ENCODE measurements around the gene CLPTM1L.
"Not testable (repeated sequence)": the region's sequence is repeated elsewhere in the genome, so short reads cannot be mapped to it uniquely, and the experiment has no call there.

GRCh38 chr5:1339139-1339817 is 5.6 kb downstream of the CLPTM1L start:
- not testable (repeated sequence) for TF ChIP-seq CTCF (IDR thresholded peaks at IDR 0.05; ENCODE audit: insufficient read depth, low read depth, low read length); EZH2 (IDR thresholded peaks at IDR 0.05; ENCODE audit: insufficient read depth, low read length)

Data from astrocyte (in vitro differentiated cells and primary cell).